Measurements from ENCODE around the gene TCF15.
"Not testable (repeated sequence)": the region's sequence is repeated elsewhere in the genome, so short reads cannot be mapped to it uniquely, and the experiment has no call there.

TCF15 gene

GRCh38 chr20:610130-611046 is at the start of gene TCF15:
TSS of gene TCF15 (minus strand) at chr20:610309. CDS start at chr20:610237, 72 bp downstream.
- no peak for DNase-seq

- DNase-seq, result no peak
These were observed 48.7 kb upstream of the TCF15 start for GRCh38 chr20:658731-659291.

GRCh38 chr20:658202-658601 is 48.1 kb upstream of the TCF15 start:
- no peak for DNase-seq

- DNase-seq, result no peak
These were observed 45.9 kb upstream of the TCF15 start for GRCh38 chr20:655726-656624.

GRCh38 chr20:654417-654750 is 44.3 kb upstream of the TCF15 start:
- DNase-seq, result no peak

GRCh38 chr20:653590-654416 is 43.7 kb upstream of the TCF15 start:
- no peak for DNase-seq

- DNase-seq, result peak; percentile 37
These were observed 43.0 kb upstream of the TCF15 start, which contains the start of gene SRXN1 for GRCh38 chr20:653110-653589. TSS of gene SRXN1 (minus strand) at chr20:653200. CDS start at chr20:653185, 15 bp downstream.

- no peak for DNase-seq
These were observed 42.6 kb upstream of the TCF15 start for GRCh38 chr20:652615-653109.

- no peak for DNase-seq
These were observed 41.9 kb upstream of the TCF15 start for GRCh38 chr20:651713-652614.

- DNase-seq, result no peak
These were observed 40.8 kb upstream of the TCF15 start for GRCh38 chr20:650954-651353.

GRCh38 chr20:650281-650680 is 40.2 kb upstream of the TCF15 start:
- DNase-seq, result no peak

- no peak for DNase-seq
These were observed 37.4 kb upstream of the TCF15 start for GRCh38 chr20:647479-648019.

- no peak for DNase-seq
These were observed 36.7 kb upstream of the TCF15 start for GRCh38 chr20:646868-647233.

GRCh38 chr20:646107-646867 is 36.2 kb upstream of the TCF15 start:
- no peak for DNase-seq

GRCh38 chr20:645318-646106 is 35.4 kb upstream of the TCF15 start:
- DNase-seq, result peak; percentile 55

- no peak for DNase-seq
These were observed 34.7 kb upstream of the TCF15 start for GRCh38 chr20:644692-645317.

- no peak for DNase-seq
These were observed 32.5 kb upstream of the TCF15 start for GRCh38 chr20:642398-643174.

- DNase-seq, result not testable (repeated sequence)
These were observed 31.9 kb upstream of the TCF15 start for GRCh38 chr20:642013-642397.

Data from NCI-H1092 (cell line).